GM11168 (cell line): ENCODE measurements around the gene PANK4.

Experiments
- in situ Hi-C: fragments of 300-500 bp; cut with MboI; formaldehyde crosslinking; loops from one replicate; pipeline ENCODE4 v1.12.0; 2022; ENCODE audit warnings: low sequenced_read_pairs; ENCODE audit not compliant: unreplicated experiment

Gene PANK4

DNA sequence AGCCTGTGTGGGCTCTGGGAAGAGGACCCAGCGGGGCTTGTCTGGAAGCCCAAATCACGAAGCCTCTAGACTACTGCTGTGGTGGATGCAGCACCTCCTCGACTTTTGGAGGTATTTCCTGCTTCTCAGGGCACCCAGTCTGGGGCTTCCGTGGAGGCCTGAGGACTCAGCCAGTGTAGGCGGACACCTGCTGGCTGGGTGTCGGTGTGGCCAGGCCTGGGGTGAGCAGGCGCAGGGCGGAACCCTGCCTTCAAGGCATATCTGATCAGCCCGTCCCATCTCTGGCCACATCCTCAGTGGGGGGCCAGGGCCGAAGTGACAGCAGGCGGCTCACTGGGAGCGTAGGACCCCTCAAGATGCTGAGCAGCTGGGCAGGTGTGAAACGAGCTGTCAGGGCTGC lies 43.4 kb downstream of the PANK4 start:
- in situ Hi-C loops = no loop called here

DNA sequence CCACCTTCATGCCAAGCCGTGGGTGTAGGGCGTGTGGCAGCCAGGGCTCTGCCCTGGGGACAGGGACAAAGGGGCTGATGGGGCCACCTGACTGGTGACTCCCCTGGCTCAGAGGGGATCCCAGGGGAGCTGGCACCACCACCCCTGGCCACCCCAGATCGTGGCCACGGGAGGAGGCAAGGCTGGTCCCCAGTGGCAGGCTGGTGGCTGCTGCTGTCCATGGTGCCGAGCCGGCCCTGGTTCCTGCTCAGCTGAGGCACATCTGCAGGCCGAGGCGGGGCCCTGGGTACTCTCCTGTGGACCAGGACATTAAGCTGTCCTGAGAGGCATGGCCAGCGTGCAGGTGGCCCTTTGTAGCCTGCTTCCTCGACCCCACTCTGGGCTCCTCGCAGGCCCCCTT lies 43.8 kb downstream of the PANK4 start:
- in situ Hi-C loops = no loop called here

DNA sequence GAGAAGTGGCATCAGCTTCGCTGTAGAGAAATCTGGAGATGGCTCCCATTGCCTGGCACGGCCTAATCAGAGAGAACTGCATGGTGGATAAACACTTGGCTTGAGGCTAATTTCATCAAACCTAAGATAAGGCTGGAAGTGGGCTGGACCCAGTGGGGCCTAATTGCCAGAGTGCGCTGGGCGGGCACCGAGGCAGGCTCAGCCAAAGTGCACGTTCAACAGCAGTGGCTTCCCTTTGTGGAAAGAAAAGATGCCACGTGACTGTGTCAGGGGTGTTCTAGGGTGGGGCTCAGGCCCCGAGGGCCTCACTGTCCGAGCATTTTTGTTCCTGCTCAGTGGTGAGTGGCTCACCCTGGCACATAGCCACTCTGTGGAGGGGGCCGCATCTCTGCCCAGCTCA lies 44.5 kb downstream of the PANK4 start:
- in situ Hi-C loops = no loop called here

DNA sequence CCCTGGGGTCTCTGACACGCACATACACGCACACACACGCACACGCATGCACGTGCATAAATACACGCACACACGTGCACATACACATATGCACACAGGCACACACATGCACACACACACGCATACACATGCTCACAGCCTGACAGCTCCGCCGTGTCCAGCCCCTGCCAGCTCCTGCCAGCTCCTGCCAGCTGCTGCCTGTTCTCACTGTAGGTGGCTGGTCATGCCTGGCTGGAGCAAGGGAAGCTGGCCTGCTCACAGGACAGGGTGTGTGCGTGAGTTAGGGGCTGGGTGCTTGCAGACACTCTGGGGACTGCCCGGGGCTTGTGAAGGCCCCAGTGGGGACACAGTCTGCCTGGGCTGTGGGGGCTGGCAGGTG lies 45.4 kb downstream of the PANK4 start:
- in situ Hi-C loops = no loop called here

DNA sequence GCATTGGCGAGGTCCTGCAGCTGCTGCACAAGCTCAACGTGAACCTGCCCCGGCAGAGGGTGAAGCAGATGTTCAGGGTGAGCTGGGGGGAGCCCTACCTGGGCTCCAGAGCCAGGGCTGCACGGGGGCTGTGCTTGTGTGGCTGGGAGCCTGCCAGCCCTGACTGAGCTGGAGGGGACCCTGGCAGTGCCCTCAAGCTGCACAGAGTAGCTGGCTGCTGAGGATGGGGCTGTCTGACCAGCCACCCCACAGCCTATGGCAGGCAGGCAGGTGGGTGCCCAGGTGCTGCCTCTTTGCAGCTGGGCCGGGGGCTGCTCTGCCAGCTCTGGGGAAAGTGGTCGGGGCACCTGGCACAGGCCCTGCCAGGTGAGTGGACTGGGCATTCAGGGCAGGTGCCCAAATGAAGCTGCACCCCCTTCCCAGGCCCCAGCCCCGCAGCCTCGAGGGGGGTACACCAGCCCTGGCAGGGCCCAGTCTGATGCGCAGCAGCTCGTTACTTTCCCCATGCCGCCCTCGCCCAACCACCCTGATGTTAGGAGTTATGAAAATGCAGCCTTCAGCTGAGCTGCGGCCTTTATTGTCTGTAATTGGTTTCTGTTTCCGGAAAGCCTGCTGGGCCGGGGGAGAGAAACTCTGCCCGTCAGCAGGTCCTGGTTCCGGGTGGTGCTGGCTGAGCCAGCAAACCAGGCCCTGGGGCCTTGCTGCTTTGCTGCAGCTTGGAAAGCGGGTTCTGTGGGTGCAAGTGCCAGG lies 46.0 kb downstream of the PANK4 start:
- in situ Hi-C loops = no loop called here

DNA sequence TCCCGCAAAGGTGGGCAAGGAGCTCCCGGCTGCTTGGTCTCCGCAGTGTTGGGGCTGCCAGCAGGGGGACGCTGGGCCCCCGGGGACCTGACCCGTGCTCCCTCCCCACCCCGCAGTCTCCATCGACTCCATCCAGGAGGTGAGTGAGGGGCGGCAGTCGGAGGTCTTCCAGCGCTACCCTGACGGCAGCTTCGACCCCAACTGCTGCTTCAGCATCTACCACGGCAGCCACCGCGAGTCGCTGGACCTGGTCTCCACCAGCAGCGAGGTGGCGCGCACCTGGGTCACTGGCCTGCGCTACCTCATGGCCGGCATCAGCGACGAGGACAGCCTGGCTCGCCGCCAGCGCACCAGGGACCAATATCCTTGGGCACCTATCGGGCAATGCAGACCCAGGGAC lies 46.8 kb downstream of the PANK4 start:
- in situ Hi-C loops = no loop called here

DNA sequence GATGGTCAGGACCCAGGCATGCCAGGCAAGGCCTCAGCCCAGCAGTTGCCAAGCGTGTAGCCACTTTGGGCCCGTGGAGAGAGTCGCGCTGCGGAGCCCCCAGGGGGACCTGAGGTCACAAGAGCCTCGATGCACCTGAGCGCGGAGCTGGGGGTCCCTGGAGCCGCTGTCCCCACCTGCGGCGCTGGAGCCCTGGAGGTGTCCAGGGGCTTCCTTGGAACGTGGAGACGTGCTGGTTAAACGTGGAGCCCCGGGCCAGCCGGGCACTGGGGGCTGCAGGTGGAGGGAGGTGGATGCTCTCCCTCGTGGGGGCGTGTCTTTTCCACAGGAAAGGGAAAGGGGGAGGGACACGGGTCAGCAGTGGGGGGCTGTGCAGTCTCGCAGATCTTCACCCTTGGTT lies 47.2 kb downstream of the PANK4 start:
- in situ Hi-C loops = no loop called here

DNA sequence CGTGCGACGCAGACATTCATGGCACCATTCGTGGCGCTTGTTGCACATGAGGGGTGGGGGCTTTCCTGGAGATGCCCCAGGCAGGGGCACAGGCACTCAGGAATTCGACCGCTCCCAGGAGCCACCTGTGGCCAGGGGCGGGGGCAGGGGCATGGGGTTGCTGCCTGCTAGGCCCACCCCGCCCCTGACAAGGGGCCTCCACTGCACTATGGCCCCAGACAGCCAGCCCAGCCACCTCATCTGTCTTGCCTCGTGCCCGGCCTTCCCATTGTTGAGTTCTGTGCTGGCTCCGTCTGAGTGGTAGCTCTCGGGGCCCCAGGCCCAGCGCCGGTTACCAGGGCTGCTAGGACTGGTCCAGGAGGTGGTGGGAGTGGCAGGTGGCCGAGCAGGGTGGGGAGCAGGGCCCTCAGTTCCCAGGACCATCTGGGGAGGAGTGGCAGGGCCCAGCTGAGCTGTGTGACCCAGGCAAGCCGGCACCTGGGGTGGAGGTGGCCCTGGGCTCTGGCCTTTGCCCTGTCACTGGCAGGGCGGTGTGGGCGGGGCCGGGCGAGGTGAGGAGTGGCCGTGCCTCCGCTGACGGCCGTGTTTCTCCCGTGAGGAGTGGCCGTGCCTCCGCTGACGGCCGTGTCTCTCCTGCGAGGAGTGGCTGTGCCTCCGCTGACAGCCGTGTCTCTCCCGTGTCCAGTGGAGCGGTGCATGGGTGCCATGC lies 48.5 kb downstream of the PANK4 start:
- in situ Hi-C loops = no loop called here

DNA sequence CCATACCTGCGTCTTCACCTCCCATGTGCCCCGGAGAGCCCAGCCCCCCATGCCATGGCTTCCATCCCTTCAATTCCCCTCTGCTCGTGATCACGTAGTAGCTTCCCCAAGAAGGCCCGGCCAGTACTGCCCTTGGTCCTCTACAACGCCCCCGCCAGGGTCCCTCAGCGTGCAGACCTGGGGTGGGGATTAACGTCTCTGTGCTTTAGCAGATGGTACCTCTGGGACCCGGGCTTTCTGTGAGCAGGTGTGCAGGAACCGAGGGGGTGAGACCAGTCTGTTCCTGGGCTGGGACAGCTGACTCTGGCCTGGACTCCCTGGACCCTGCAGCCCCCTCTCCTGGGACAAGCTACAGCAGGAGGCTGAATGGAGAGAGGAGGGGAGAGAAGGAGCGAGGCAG lies 49.1 kb downstream of the PANK4 start:
- in situ Hi-C loops = no loop called here

DNA sequence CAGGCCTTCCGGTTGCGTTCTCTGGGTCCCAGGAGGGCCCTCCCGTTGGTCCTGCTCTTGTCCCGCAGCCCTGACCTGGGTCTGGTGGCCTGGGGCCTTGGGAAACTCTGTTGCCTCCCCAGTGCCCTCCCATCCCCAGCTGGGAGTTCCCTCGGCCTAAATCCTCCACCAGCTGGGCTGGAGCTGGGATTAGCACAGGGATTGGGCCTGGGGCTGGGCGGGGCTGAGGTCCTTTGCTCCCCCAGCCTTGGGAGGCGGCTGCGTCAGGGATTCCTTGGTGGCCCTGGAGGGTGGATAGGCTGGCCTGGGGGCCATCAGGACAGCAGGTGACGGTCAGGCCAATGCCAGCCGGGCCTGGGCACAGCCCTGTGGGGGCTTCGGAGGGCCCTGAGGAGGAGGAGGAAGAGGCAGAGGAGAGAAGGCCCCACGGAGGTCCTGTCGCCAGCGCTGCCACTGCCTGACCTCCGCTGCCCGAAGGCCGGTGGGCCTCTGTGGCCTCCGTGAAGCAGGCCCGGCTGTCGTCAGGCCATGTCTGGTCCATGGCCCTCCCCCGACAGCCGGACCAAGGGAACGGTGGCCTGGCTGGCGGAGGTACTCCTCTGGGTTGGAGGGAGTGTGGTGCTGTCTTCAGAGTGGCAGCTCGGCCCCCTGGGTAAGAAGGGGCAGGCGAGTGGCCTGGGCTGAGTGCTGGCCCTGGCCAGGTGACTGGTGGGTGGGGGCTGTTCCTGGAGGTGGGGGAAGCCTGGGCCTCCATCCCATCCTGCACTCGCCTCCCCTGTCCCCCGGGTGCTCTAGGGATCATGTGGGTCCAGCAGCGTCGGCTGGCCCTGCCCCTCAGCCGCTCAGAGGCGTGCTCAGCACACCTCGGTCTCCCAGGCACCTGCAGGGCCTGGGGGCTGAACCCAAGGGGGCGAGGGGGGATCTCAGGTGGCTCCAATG lies 50.1 kb downstream of the PANK4 start, which contains the start of gene PLCH2:
PLCH2 (plus strand) TSS at position 229 of the 939 bp plus-strand sequence; CDS start at position 529, 300 bp downstream.
- in situ Hi-C loops = no loop called here

DNA sequence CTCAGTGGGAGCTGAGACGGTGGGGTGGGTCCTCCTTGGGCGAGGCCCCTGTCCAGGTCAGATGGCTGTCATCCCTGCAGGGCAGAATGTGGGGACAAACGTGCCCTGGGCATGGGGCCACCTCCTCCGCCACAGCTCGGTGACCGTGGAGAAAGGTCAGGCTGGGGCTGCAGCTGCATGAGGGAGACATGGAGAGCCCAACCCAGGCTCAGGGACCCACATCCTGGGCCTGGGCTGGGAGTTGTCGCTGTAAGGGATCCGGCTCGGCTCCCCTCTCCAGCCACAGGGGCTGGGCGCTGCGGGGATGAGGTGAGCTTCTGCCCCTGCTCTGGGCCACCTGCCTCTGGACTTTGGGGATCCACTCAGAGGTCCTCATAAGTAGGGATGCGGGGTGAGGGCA lies 50.8 kb downstream of the PANK4 start:
- in situ Hi-C loops = no loop called here

DNA sequence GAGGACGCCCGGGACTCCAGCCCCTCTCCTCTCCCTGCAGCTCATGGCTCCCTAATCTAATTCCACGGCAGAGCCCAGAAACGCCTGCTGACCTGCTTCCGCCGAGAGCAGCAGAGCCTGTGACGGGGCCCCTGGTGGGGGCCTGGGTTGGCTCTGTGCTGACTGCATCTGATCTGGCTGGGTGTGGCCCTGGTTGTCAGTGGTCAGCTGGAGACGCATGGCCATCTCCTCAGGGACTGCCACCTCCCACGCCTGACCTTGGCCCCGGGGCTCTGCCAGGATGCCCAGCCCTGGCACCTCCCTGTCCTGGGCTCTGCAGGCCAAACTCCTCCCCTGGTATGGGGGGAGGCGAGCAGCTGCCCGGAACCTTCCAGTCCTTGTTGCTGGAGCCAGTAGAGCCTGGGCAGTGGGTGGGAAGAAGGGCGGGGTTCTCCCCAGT lies 51.4 kb downstream of the PANK4 start:
- in situ Hi-C loops = no loop called here

DNA sequence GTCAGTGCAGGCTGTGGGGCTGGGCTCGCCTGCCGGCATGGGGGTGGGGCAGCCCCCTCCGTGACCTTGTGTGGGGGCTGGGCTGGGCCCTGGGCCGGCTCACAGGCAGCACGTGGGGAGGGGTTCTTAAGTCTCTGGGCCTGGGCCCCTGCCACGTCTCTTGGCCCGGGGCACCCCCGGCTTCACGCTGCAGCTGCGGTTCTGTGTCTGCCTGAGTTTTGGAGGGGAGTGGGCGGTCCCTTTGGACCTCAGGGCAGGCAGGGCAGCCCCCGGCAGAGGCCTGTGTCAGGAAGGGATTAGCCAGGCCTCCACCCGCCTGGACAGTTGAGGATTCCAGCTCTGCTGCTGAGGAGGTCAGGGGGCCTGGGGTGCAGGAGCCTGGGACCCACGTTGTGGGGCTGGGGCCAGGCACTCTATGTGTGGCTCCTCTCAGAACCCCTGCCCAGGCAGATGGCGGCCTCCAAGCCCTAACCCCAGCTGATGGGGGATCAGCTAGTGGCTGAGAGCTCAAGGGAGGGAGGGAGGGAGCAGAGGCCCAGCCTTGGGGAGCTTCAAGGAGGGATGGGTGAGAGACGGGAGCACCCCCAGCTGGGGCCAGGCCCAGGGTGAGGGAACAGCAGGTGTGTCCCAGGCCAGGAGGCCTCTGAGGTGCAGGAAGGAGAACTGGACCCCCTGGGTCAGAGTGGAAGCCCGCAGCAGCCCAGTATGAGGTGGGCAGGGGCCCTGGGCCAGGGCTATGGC lies 52.1 kb downstream of the PANK4 start:
- in situ Hi-C loops = no loop called here

DNA sequence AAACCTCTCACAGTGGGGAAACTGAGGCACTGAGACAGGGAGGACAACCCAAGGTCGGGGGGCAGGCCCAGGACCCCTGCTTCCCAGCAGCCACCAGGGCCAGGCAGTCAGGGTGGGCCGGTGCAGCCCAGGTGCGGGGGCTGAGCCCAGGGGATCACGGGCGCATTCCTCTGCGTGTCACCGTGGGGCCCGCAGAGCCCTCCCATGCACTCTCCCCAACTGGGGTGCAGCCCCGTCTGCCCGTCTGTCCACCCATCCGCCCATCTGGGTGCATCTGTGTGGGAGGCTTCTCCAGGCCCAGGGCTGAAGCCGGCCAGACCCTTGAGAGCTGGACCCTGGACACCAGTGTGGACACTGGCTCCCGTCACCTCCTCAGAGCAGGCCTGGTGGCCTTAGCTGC lies 53.2 kb downstream of the PANK4 start:
- in situ Hi-C loops = no loop called here

DNA sequence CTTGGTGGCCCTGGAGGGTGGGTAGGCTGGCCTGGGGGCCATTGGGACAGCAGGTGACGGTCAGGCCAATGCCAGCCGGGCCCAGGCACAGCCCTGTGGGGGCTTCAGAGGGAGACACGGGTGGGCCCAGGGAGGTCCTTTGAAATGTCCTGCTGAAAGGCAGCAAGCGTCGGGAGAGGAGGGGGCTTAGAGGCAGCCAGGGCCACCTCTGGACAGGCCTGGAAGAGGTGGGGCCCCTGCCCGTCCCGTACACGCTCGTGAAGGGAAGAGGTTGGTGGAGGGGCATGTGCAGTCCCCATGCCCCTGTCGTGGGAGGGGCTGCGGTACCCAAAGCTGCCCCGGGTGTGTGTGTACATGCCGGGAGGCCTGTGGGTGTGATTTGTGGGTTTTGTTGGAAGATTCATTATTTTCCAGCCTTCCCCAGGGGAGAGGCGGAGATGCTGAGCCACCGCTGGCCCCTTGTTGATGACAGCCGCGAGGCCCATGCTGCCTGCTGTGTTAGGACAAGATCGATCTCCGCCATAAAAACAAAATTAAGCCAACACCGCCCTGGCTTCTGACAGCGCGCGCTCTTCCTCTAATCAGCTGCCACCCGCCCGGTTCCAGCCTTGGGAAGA lies 53.7 kb downstream of the PANK4 start:
- in situ Hi-C loops = no loop called here

DNA sequence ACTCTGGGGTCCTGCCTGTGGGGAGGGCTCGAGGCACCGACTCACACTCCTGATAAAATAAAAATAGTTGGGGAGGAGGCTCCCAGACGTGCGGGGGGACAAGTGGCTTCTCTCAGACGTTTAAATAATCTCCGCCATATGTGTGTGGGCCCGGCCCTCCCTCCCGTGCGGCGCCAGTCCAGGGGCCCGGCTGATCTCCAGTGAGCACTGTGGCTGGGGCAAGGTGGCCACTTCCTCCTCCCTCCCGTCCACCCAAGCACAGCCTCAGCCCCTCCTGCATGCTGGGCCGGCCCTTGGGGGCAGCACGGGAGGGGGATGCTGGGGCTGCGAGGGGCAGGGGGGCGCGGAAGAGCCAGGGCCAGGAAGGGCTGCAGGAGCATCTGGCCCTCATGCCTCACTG lies 54.3 kb downstream of the PANK4 start:
- in situ Hi-C loops = no loop called here

DNA sequence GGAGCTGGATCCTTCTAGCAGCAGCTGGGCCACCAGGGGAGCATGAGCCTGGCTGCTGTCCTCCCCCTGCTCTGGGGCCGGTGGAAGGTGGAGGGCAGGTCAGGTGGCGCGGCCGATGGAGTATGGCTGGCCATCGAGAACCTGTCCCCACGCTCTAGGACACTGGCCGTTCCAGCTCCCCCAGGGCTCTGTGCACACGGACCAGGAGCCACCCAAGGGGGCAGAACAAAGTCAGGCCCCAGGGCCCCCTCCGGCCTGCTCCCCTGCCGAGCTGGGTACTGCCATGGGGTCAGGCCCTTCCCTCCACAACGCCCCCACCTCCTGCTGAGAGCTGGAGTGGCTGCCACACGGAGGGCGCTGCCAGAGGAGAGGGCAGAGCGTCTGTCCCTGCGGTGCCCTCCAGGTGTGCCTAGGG lies 54.8 kb downstream of the PANK4 start:
- in situ Hi-C loops = no loop called here

DNA sequence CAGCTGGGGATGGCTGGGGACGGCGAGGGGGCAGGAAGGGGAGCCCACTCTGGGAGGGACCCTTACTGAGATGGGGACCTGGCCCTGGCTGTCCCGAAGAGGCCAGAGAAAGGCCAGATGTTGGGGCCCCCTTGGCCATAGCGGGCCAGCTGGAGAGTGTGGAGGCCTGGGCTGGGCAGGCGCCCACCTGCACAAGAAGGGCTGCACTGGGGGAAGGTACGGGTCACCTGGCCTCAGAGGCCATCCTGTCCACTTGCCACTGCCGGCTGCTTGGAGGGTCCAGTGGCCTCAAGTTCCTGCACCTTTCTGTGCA lies 55.3 kb downstream of the PANK4 start:
- in situ Hi-C loops = no loop called here

DNA sequence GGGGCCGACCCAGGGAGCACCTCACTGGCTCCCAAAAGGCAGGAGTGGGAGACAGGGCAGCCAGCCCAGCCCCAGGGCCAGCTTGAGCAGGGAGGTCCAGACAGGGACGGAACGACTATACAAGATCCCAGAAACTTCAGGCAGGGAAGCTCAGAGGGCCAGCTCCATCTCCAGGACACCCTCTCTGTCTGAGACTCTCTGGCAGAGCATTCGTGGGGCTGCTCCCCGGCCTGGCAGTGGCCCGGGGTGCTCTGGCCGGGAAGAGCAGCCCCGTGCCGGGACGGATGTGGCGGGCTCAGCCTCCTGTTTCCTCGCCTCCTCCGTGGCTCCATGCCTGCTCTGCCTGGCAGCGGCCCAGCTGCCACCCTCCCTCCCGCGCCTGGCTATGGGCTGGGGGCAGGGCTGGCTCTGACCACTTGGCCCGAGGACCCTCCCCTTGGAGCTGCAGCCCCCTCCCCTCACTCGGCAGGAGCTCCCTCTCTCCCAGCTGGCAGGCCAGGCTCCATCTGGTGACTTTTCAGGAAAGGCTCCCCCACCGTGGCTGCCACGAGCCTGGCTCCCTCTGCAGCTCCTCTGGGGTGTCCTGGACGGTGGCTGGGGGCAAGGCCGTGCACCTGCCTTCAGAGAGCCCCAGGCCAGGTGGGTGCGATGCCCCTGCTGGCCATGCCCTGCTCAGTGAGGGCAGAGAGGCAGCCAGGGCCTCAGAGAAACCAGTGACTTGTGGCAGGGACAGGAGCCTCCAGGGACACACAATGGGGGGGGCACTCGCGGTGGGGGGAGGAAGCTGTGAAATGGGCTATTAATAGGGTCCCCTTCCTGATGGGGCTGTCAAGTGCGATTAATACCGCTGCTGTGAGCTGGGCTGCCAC lies 55.9 kb downstream of the PANK4 start:
- in situ Hi-C loops = no loop called here
